Measurements from ENCODE around the gene TLCD3A. TPM values are rescaled to one million over a fixed set of nuclear protein-coding genes. Genes with fewer than 3 reads are reported as not detected.

Gene TLCD3A
- total RNA-seq, 1 donor from 2014 or later = 8.9 TPM

DNA sequence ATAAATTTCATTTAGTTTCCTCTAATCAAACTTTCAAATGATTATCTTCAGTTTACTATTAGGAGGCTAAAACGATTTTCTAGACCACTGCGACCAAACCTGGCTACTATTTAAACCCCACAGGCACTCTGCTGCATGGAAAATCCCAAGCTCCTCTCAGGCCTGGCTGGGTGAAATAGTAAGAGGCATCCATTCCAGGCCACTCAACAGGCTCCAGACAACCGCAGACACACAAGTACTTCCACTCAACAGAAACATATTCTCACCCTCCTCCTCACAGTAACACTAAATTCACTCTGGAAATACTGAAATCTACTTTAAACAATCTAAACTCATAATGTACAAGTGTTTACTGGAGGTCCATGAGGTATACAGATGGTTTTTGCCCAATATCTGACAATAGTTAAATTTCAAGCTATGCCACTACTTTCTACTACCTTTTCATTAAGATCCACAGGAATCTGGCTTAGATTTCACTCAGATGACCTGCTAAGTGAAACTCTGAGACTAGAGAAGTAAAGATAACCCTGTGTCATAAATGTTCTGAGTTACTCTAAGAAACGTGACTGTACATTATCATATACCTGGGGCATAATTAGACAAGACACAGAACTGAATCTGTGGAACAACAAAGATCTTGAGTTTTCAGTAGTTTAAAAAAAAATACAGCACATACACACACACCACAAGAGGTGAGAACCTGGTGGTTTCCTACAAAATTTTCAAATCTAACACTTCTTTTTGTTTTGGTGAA is 28.1 kb upstream of the TLCD3A start:
- DNase-seq (no peak), ATAC-seq (peak; percentile 69 to 85)
- no peak overlapping the region for H3K4me3 ChIP-seq
- peaks cover 22% of the 10 kb centered on the region for H3K4me1 ChIP-seq
- TF ChIP-seq, protein P1, sequence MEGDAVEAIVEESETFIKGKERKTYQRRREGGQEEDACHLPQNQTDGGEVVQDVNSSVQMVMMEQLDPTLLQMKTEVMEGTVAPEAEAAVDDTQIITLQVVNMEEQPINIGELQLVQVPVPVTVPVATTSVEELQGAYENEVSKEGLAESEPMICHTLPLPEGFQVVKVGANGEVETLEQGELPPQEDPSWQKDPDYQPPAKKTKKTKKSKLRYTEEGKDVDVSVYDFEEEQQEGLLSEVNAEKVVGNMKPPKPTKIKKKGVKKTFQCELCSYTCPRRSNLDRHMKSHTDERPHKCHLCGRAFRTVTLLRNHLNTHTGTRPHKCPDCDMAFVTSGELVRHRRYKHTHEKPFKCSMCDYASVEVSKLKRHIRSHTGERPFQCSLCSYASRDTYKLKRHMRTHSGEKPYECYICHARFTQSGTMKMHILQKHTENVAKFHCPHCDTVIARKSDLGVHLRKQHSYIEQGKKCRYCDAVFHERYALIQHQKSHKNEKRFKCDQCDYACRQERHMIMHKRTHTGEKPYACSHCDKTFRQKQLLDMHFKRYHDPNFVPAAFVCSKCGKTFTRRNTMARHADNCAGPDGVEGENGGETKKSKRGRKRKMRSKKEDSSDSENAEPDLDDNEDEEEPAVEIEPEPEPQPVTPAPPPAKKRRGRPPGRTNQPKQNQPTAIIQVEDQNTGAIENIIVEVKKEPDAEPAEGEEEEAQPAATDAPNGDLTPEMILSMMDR (IDR thresholded peaks at IDR 0.05) = no peak
- no peaks in the 10 kb centered on the region for H3K9me3 ChIP-seq
- no peaks in the 10 kb centered on the region for H3K27me3 ChIP-seq (ENCODE audit: low read depth)
- peaks cover 32% of the 10 kb centered on the region for H3K36me3 ChIP-seq
- no peak overlapping the region for H3K27ac ChIP-seq
- intact Hi-C loops (cut with DNase I) = loop anchor here (5.0 kb wide), 1 partner anchor 292 kb away; a partner anchor contains a TSS

DNA sequence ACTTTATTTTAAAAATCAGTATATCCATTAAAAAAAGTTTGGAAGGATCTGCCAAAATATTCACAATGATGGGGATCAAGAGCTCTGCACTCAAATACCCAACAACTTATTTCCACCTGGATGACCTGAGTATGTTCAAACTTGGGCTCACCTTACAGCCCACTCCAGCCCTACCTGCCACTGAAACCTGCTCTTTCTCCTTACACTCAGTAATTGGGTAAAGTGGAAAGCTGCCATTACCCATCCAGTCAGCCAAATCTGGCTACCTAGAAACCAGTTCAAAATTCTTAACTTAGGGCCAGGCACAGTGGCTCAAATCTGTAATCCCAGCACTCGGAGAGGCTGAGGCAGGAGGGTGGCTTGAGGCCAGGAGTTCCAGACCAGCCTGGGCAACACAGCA is 27.4 kb upstream of the TLCD3A start:
- Histone ChIP-seq H3K27ac (no peak overlapping the region), H3K4me3 (no peak overlapping the region), H3K9me3 (no peaks in the 10 kb centered on the region), H3K36me3 (peaks cover 39% of the 10 kb centered on the region), H3K4me1 (peaks cover 14% of the 10 kb centered on the region), H3K27me3 (ENCODE audit: low read depth) (no peaks in the 10 kb centered on the region)
- ATAC-seq (no peak), DNase-seq (no peak)
- intact Hi-C loops (cut with DNase I) = no loop called here
- TF ChIP-seq, protein P1 (IDR thresholded peaks at IDR 0.05) = no peak

DNA sequence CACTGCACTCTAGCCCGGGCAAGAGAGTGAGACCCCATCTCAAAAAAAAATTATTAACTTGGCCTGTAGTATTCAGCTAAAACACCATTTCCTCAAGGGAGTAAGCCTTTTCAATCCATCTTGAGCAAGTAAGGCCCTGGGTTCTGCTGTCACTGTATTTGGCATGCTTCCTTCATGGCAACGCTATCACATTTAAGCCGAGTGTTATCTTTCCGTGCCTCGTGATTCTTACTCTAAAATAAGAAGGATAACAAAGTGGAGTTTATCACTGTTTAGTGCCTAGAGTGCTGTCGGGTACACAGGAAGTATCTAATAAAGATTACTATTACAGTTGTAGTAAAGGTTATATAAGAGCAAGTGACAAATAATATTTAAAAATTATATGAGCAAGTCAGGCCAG is 26.5 kb upstream of the TLCD3A start:
- H3K4me3 ChIP-seq = no peak overlapping the region
- no peaks in the 10 kb centered on the region for H3K27me3 ChIP-seq (ENCODE audit: low read depth)
- H3K27ac ChIP-seq = no peak overlapping the region
- TF ChIP-seq, protein P1 (IDR thresholded peaks at IDR 0.05) = no peak
- intact Hi-C loops (cut with DNase I) = no loop called here
- no peak for ATAC-seq
- peaks cover 47% of the 10 kb centered on the region for H3K36me3 ChIP-seq
- no peak for DNase-seq
- no peaks in the 10 kb centered on the region for H3K9me3 ChIP-seq
- H3K4me1 ChIP-seq = peaks cover 9% of the 10 kb centered on the region

DNA sequence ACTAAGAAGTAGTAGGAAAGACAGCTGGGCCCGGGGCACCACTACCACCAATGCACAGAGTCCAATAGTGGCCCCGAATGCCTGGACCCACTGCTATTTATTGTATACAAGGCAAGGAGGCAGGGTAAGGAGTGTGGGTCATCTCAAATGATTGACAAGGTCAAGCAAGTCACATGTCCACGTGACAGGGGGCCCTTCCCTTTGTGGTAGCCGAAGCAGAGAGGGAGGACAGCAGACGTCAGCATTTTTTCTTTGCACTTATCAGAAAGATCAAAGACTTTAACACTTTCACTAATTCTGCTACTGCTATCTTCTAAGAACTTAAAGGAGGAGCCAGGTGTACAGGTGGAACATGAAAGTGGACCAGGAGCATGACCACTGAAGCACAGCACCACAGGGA is 24.3 kb upstream of the TLCD3A start:
- intact Hi-C loops (cut with DNase I) = no loop called here
- Histone ChIP-seq H3K4me3 (no peak overlapping the region), H3K27ac (no peak overlapping the region), H3K27me3 (ENCODE audit: low read depth) (no peaks in the 10 kb centered on the region), H3K9me3 (no peaks in the 10 kb centered on the region), H3K4me1 (peaks cover 15% of the 10 kb centered on the region), H3K36me3 (peaks cover 40% of the 10 kb centered on the region)
- TF ChIP-seq, protein P1 (IDR thresholded peaks at IDR 0.05) = no peak
- ATAC-seq (no peak), DNase-seq (no peak)

DNA sequence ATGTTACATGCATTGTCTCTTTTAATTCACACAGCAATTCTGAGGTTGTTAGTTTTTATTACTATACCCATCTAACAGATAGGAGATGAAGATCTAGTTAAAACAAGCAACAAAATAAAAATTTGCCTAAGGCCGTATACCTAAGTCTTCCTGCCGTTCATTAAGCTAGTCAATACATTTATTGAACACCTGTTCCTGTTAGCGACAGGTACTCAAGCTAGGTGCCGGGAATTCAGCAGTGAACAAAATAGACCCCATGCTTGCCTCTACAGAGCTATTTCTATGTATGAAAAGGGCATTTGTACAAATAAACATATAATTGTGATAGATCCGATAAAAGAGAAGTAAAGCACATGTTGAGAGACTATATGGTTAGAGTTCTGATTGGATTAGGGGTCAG is 14.3 kb upstream of the TLCD3A start:
- no peaks in the 10 kb centered on the region for H3K27me3 ChIP-seq (ENCODE audit: low read depth)
- H3K9me3 ChIP-seq = no peaks in the 10 kb centered on the region
- DNase-seq (no peak), ATAC-seq (no peak)
- peaks cover 28% of the 10 kb centered on the region for H3K4me1 ChIP-seq
- no peak overlapping the region for H3K27ac ChIP-seq
- TF ChIP-seq, protein P1 (IDR thresholded peaks at IDR 0.05) = no peak
- intact Hi-C loops (cut with DNase I) = no loop called here
- H3K36me3 ChIP-seq = no peaks in the 10 kb centered on the region
- no peak overlapping the region for H3K4me3 ChIP-seq
